Measurements from ENCODE around the gene KRTAP12-1. TPM values are rescaled to one million over a fixed set of nuclear protein-coding genes. Genes with fewer than 3 reads are reported as not detected.

KRTAP12-1 gene
- total RNA-seq, 1 experiment from 2014 or later, result 0.63 TPM

- TF ChIP-seq MAX (CRISPR knock-in tag; IDR thresholded peaks at IDR 0.05) (no peak), TP53 (CRISPR knock-in tag; IDR thresholded peaks at IDR 0.05) (no peak), ATF3 (CRISPR knock-in tag; conservative IDR thresholded peaks at IDR 0.05) (no peak)
These were observed 38.2 kb upstream of the KRTAP12-1 start (continued) for GRCh38 chr21:44720170-44720569.

GRCh38 chr21:44718571-44718970, 36.6 kb upstream of the KRTAP12-1 start:
- ChIA-PET CTCF (interaction anchor here (0.7 to 2.1 kb wide), 24 partner anchors 9 to 222 kb away, joined by 3 to 20 read pairs (median 4); partner anchors contain the start of gene KRTAP10-5), POLR2A (interaction anchor here (1.2 kb wide), 1 partner anchor 30 kb away, joined by 4 read pairs; no protein-coding TSS in a partner anchor)
- TF ChIP-seq ZNF232 (CRISPR knock-in tag; IDR thresholded peaks at IDR 0.05) (0 out of 2 replicates have a peak, but pooled peaks have one; percentile 19), CREB1 (CRISPR knock-in tag; IDR thresholded peaks at IDR 0.05) (no peak), STAT6 (CRISPR knock-in tag; conservative IDR thresholded peaks at IDR 0.05; ENCODE audit: low read depth) (no peak)
- Mint-ChIP-seq H3K27me3 (ENCODE audit: low read depth) (peaks cover 30% of the 10 kb centered on the region), H3K36me3 (no peaks in the 10 kb centered on the region), H3K9me3 (peaks cover 6% of the 10 kb centered on the region; the same call in 1 of the 2 replicates), H3K4me3 (no peak overlapping the region), H3K27ac (peak overlapping the region; percentile 13), H3K4me1 (peaks cover 46% of the 10 kb centered on the region)
- peak; percentile 93 for ATAC-seq
- DNase-seq (ENCODE audit: low spot score), result peak; percentile 61

GRCh38 chr21:44718093-44718492, 36.1 kb upstream of the KRTAP12-1 start:
- Mint-ChIP-seq H3K36me3 (no peaks in the 10 kb centered on the region), H3K27ac (peak overlapping the region; percentile 13), H3K27me3 (ENCODE audit: low read depth) (peaks cover 31% of the 10 kb centered on the region), H3K4me1 (peaks cover 47% of the 10 kb centered on the region), H3K4me3 (no peak overlapping the region), H3K9me3 (peaks cover 6% of the 10 kb centered on the region; the same call in 1 of the 2 replicates)
- CTCF ChIA-PET, result interaction anchor here (0.9 to 2.1 kb wide), 15 partner anchors 8 to 221 kb away, joined by 3 to 20 read pairs (median 5); no protein-coding TSS in a partner anchor
- DNase-seq (ENCODE audit: low spot score), result no peak
- POLR2A ChIA-PET, result interaction anchor here (1.2 kb wide), 1 partner anchor 31 kb away, joined by 4 read pairs; no protein-coding TSS in a partner anchor
- ATAC-seq, result no peak
- TF ChIP-seq NR3C1 (CRISPR knock-in tag; conservative IDR thresholded peaks at IDR 0.05; ENCODE audit: low read depth) (no peak), GTF2I (CRISPR knock-in tag; conservative IDR thresholded peaks at IDR 0.05) (no peak), SMAD4 (CRISPR knock-in tag; IDR thresholded peaks at IDR 0.05) (no peak), TP53 (CRISPR knock-in tag; IDR thresholded peaks at IDR 0.05) (no peak), TEAD1 (CRISPR knock-in tag; IDR thresholded peaks at IDR 0.05) (no peak), AFF4 (CRISPR knock-in tag; IDR thresholded peaks at IDR 0.05; ENCODE audit: borderline replicate concordance) (no peak), ESRRA (CRISPR knock-in tag; IDR thresholded peaks at IDR 0.05; ENCODE audit: borderline replicate concordance) (no peak), ATF6 (CRISPR knock-in tag; IDR thresholded peaks at IDR 0.05) (no peak), ETV6 (CRISPR knock-in tag; IDR thresholded peaks at IDR 0.05) (no peak), CREB1 (CRISPR knock-in tag; IDR thresholded peaks at IDR 0.05) (no peak), ARID4B (CRISPR knock-in tag; IDR thresholded peaks at IDR 0.05; ENCODE audit: borderline replicate concordance) (no peak), CREM (CRISPR knock-in tag; IDR thresholded peaks at IDR 0.05) (no peak), FOXJ3 (CRISPR knock-in tag; IDR thresholded peaks at IDR 0.05; ENCODE audit: borderline replicate concordance) (no peak), ZNF121 (CRISPR knock-in tag; IDR thresholded peaks at IDR 0.05) (no peak)
